Erythroblast (primary cell): ENCODE results near the gene SNX10.

Source experiments
- DNase-seq, 2 experiments: peaks; one replicate each; lab custom pipeline; 2025; lab: John Stamatoyannopoulos, UW
- GATA1 ChIP-seq: IDR thresholded peaks from 2 replicates; pipeline ENCODE4 v1.6.1; 2011; ENCODE audit warnings: low read depth, mild to moderate bottlenecking, control low read depth, low read length, moderate library complexity
- POLR2A ChIP-seq: IDR thresholded peaks from 2 replicates; pipeline ENCODE4 v1.6.1; 2011; ENCODE audit warnings: mild to moderate bottlenecking, low read length

Gene SNX10

GRCh38 chr7:26403640-26404039 lies 112.0 kb downstream of the SNX10 start:
- no peak for DNase-seq
- no peak for TF ChIP-seq GATA1
- no peak for TF ChIP-seq POLR2A

- DNase-seq, result no peak
- TF ChIP-seq GATA1, result no peak
- TF ChIP-seq POLR2A, result no peak
Observed at GRCh38 chr7:26404189-26404996, 112.7 kb downstream of the SNX10 start.

- TF ChIP-seq GATA1 (no peak), POLR2A (no peak)
- DNase-seq, result no peak
Observed at GRCh38 chr7:26406433-26406832, 114.8 kb downstream of the SNX10 start.

GRCh38 chr7:26409661-26410547 lies 118.2 kb downstream of the SNX10 start:
- no peak for DNase-seq

GRCh38 chr7:26413007-26413691 lies 121.5 kb downstream of the SNX10 start:
- DNase-seq, result no peak

More at GRCh38 chr7:26409661-26410547, 118.2 kb downstream of the SNX10 start:
- TF ChIP-seq GATA1 (no peak), POLR2A (no peak)

GRCh38 chr7:26416004-26416403 lies 124.3 kb downstream of the SNX10 start:
- DNase-seq, result no peak
- TF ChIP-seq POLR2A, result no peak
- no peak for TF ChIP-seq GATA1

More at GRCh38 chr7:26413007-26413691, 121.5 kb downstream of the SNX10 start:
- TF ChIP-seq POLR2A (no peak), GATA1 (no peak)

GRCh38 chr7:26417911-26418413 lies 126.3 kb downstream of the SNX10 start:
- DNase-seq, result no peak
- TF ChIP-seq GATA1 (no peak), POLR2A (no peak)

GRCh38 chr7:26419198-26419597 lies 127.5 kb downstream of the SNX10 start:
- no peak for TF ChIP-seq POLR2A
- no peak for TF ChIP-seq GATA1
- DNase-seq, result no peak

GRCh38 chr7:26420422-26421019 lies 128.9 kb downstream of the SNX10 start:
- TF ChIP-seq POLR2A, result no peak
- TF ChIP-seq GATA1, result no peak
- DNase-seq, result no peak

- no peak for TF ChIP-seq GATA1
- TF ChIP-seq POLR2A, result no peak
- DNase-seq, result no peak
Observed at GRCh38 chr7:26422761-26423160, 131.1 kb downstream of the SNX10 start.

- no peak for DNase-seq
Observed at GRCh38 chr7:26423436-26423835, 131.8 kb downstream of the SNX10 start.

More at GRCh38 chr7:26423436-26423835, 131.8 kb downstream of the SNX10 start:
- no peak for TF ChIP-seq POLR2A
- no peak for TF ChIP-seq GATA1
